HG02763 (cell line): ENCODE results near the gene ZNF609.

ENCODE experiments used
- ATAC-seq: cut with Tn5 transposase; IDR thresholded peaks from one replicate; pipeline ENCODE4 v1.9.1; 2021; ENCODE audit warnings: mild to moderate bottlenecking, moderate library complexity; ENCODE audit not compliant: unreplicated experiment

ZNF609 gene

GRCh38 chr15:64502151-64502550 is 41.8 kb downstream of the ZNF609 start:
- no peak for ATAC-seq

- no peak for ATAC-seq
Measured at GRCh38 chr15:64502551-64502950, 42.2 kb downstream of the ZNF609 start.

GRCh38 chr15:64503197-64503596 is 42.8 kb downstream of the ZNF609 start:
- ATAC-seq = no peak

- no peak for ATAC-seq
Measured at GRCh38 chr15:64503640-64504039, 43.3 kb downstream of the ZNF609 start.

GRCh38 chr15:64507293-64507802 is 47.0 kb downstream of the ZNF609 start:
- peak; percentile 60 for ATAC-seq

- ATAC-seq = no peak
Measured at GRCh38 chr15:64507845-64508244, 47.5 kb downstream of the ZNF609 start.

GRCh38 chr15:64513823-64514222 is 53.4 kb downstream of the ZNF609 start:
- no peak for ATAC-seq

- no peak for ATAC-seq
Measured at GRCh38 chr15:64515196-64515595, 54.8 kb downstream of the ZNF609 start.

GRCh38 chr15:64515825-64516224 is 55.4 kb downstream of the ZNF609 start:
- ATAC-seq = no peak

GRCh38 chr15:64519897-64520296 is 59.5 kb downstream of the ZNF609 start:
- no peak for ATAC-seq

- ATAC-seq = no peak
Measured at GRCh38 chr15:64521201-64521600, 60.8 kb downstream of the ZNF609 start.

GRCh38 chr15:64521726-64522164 is 61.4 kb downstream of the ZNF609 start:
- ATAC-seq = no peak

- no peak for ATAC-seq
Measured at GRCh38 chr15:64522226-64522823, 61.9 kb downstream of the ZNF609 start.

GRCh38 chr15:64523240-64523639 is 62.9 kb downstream of the ZNF609 start:
- no peak for ATAC-seq

- no peak for ATAC-seq
Measured at GRCh38 chr15:64524778-64525177, 64.4 kb downstream of the ZNF609 start.

GRCh38 chr15:64525828-64526530 is 65.6 kb downstream of the ZNF609 start:
- ATAC-seq = no peak

- ATAC-seq = no peak
Measured at GRCh38 chr15:64527263-64527984, 67.0 kb downstream of the ZNF609 start.

GRCh38 chr15:64528871-64529270 is 68.5 kb downstream of the ZNF609 start:
- no peak for ATAC-seq

GRCh38 chr15:64530472-64530871 is 70.1 kb downstream of the ZNF609 start:
- ATAC-seq = no peak

- no peak for ATAC-seq
Measured at GRCh38 chr15:64530918-64531317, 70.5 kb downstream of the ZNF609 start.

- ATAC-seq = no peak
Measured at GRCh38 chr15:64532521-64533315, 72.3 kb downstream of the ZNF609 start.
